ENCODE data around the gene EXOC6.
"Not testable (repeated sequence)": the region's sequence is repeated elsewhere in the genome, so short reads cannot be mapped to it uniquely, and the experiment has no call there.

The EXOC6 gene

GRCh38 chr10:92880233-92880861 lies 32.0 kb downstream of the EXOC6 start:
- no peak overlapping the region for H3K27ac Mint-ChIP-seq
- no peaks in the 10 kb centered on the region for H3K36me3 Mint-ChIP-seq (ENCODE audit: low read depth)
- peaks cover 4% of the 10 kb centered on the region for H3K9me3 Mint-ChIP-seq
- peaks cover 7% of the 10 kb centered on the region for H3K27me3 Mint-ChIP-seq (ENCODE audit: low read depth)
- no peak overlapping the region for H3K4me3 Mint-ChIP-seq
- H3K4me1 Mint-ChIP-seq (ENCODE audit: low read depth), result peaks cover 15% of the 10 kb centered on the region
- DNase-seq (ENCODE audit: low spot score), result no peak

- Mint-ChIP-seq H3K27ac (no peak overlapping the region), H3K9me3 (peaks cover 4% of the 10 kb centered on the region)
- DNase-seq (ENCODE audit: low spot score), result no peak
Observed at GRCh38 chr10:92880917-92881316, 32.6 kb downstream of the EXOC6 start.

GRCh38 chr10:92886334-92886961 lies 38.1 kb downstream of the EXOC6 start:
- H3K27ac Mint-ChIP-seq, result no peak overlapping the region
- no peaks in the 10 kb centered on the region for H3K36me3 Mint-ChIP-seq (ENCODE audit: low read depth)
- no peaks in the 10 kb centered on the region for H3K4me1 Mint-ChIP-seq (ENCODE audit: low read depth)
- no peak overlapping the region for H3K4me3 Mint-ChIP-seq
- H3K9me3 Mint-ChIP-seq, result peaks cover 3% of the 10 kb centered on the region
- H3K27me3 Mint-ChIP-seq (ENCODE audit: low read depth), result peaks cover 2% of the 10 kb centered on the region
- no peak for DNase-seq (ENCODE audit: low spot score)

More at GRCh38 chr10:92880917-92881316, 32.6 kb downstream of the EXOC6 start:
- Mint-ChIP-seq H3K4me3 (no peak overlapping the region), H3K27me3 (ENCODE audit: low read depth) (peaks cover 7% of the 10 kb centered on the region), H3K36me3 (ENCODE audit: low read depth) (no peaks in the 10 kb centered on the region), H3K4me1 (ENCODE audit: low read depth) (peaks cover 15% of the 10 kb centered on the region)

- Mint-ChIP-seq H3K4me3 (no peak overlapping the region), H3K9me3 (no peaks in the 10 kb centered on the region), H3K27ac (no peak overlapping the region), H3K4me1 (ENCODE audit: low read depth) (peaks cover 2% of the 10 kb centered on the region), H3K27me3 (ENCODE audit: low read depth) (peaks cover 2% of the 10 kb centered on the region), H3K36me3 (ENCODE audit: low read depth) (peaks cover 2% of the 10 kb centered on the region)
- no peak for DNase-seq (ENCODE audit: low spot score)
Observed at GRCh38 chr10:92890471-92890870, 42.2 kb downstream of the EXOC6 start.

- Mint-ChIP-seq H3K27me3 (ENCODE audit: low read depth) (no peaks in the 10 kb centered on the region), H3K36me3 (ENCODE audit: low read depth) (peaks cover 2% of the 10 kb centered on the region), H3K4me1 (ENCODE audit: low read depth) (peaks cover 2% of the 10 kb centered on the region), H3K27ac (no peak overlapping the region), H3K4me3 (no peak overlapping the region), H3K9me3 (no peaks in the 10 kb centered on the region)
- no peak for DNase-seq (ENCODE audit: low spot score)
Observed at GRCh38 chr10:92891885-92892690, 43.8 kb downstream of the EXOC6 start.

- H3K9me3 Mint-ChIP-seq, result no peaks in the 10 kb centered on the region
- H3K4me3 Mint-ChIP-seq, result no peak overlapping the region
- no peaks in the 10 kb centered on the region for H3K27me3 Mint-ChIP-seq (ENCODE audit: low read depth)
- DNase-seq (ENCODE audit: low spot score), result no peak
- H3K36me3 Mint-ChIP-seq (ENCODE audit: low read depth), result peaks cover 2% of the 10 kb centered on the region
- H3K27ac Mint-ChIP-seq, result no peak overlapping the region
- peaks cover 2% of the 10 kb centered on the region for H3K4me1 Mint-ChIP-seq (ENCODE audit: low read depth)
Observed at GRCh38 chr10:92892691-92893054, 44.4 kb downstream of the EXOC6 start.

- peaks cover 2% of the 10 kb centered on the region for H3K4me1 Mint-ChIP-seq (ENCODE audit: low read depth)
- H3K4me3 Mint-ChIP-seq, result no peak overlapping the region
- DNase-seq (ENCODE audit: low spot score), result no peak
- no peak overlapping the region for H3K27ac Mint-ChIP-seq
- H3K27me3 Mint-ChIP-seq (ENCODE audit: low read depth), result no peaks in the 10 kb centered on the region
- peaks cover 5% of the 10 kb centered on the region for H3K36me3 Mint-ChIP-seq (ENCODE audit: low read depth)
- H3K9me3 Mint-ChIP-seq, result no peaks in the 10 kb centered on the region
Observed at GRCh38 chr10:92894081-92894655, 45.8 kb downstream of the EXOC6 start.

- no peaks in the 10 kb centered on the region for H3K27me3 Mint-ChIP-seq (ENCODE audit: low read depth)
- no peak overlapping the region for H3K4me3 Mint-ChIP-seq
- H3K9me3 Mint-ChIP-seq, result no peaks in the 10 kb centered on the region
- no peak overlapping the region for H3K27ac Mint-ChIP-seq
- peaks cover 6% of the 10 kb centered on the region for H3K36me3 Mint-ChIP-seq (ENCODE audit: low read depth)
- H3K4me1 Mint-ChIP-seq (ENCODE audit: low read depth), result peaks cover 15% of the 10 kb centered on the region
- no peak for DNase-seq (ENCODE audit: low spot score)
Observed at GRCh38 chr10:92897916-92898315, 49.6 kb downstream of the EXOC6 start.

GRCh38 chr10:92901819-92902251 lies 53.5 kb downstream of the EXOC6 start:
- Mint-ChIP-seq H3K4me1 (ENCODE audit: low read depth) (peaks cover 14% of the 10 kb centered on the region), H3K4me3 (peak overlapping the region; percentile 54), H3K36me3 (ENCODE audit: low read depth) (peaks cover 6% of the 10 kb centered on the region), H3K27ac (peak overlapping the region; percentile 62), H3K27me3 (ENCODE audit: low read depth) (no peaks in the 10 kb centered on the region), H3K9me3 (no peaks in the 10 kb centered on the region)
- DNase-seq (ENCODE audit: low spot score), result no peak

GRCh38 chr10:92903633-92904032 lies 55.3 kb downstream of the EXOC6 start:
- Mint-ChIP-seq H3K27ac (no peak overlapping the region), H3K27me3 (ENCODE audit: low read depth) (no peaks in the 10 kb centered on the region), H3K36me3 (ENCODE audit: low read depth) (peaks cover 5% of the 10 kb centered on the region), H3K4me3 (no peak overlapping the region), H3K4me1 (ENCODE audit: low read depth) (peaks cover 14% of the 10 kb centered on the region), H3K9me3 (no peaks in the 10 kb centered on the region)
- DNase-seq (ENCODE audit: low spot score), result no peak

GRCh38 chr10:92907280-92907679 lies 59.0 kb downstream of the EXOC6 start:
- Mint-ChIP-seq H3K4me3 (no peak overlapping the region), H3K9me3 (no peaks in the 10 kb centered on the region), H3K27ac (no peak overlapping the region), H3K4me1 (ENCODE audit: low read depth) (peaks cover 4% of the 10 kb centered on the region), H3K27me3 (ENCODE audit: low read depth) (no peaks in the 10 kb centered on the region), H3K36me3 (ENCODE audit: low read depth) (peaks cover 3% of the 10 kb centered on the region)
- DNase-seq (ENCODE audit: low spot score), result no peak

GRCh38 chr10:92912631-92913030 lies 64.3 kb downstream of the EXOC6 start:
- H3K4me3 Mint-ChIP-seq; H3K36me3 Mint-ChIP-seq (ENCODE audit: low read depth); H3K27ac Mint-ChIP-seq; H3K27me3 Mint-ChIP-seq (ENCODE audit: low read depth); H3K9me3 Mint-ChIP-seq; H3K4me1 Mint-ChIP-seq (ENCODE audit: low read depth); DNase-seq (ENCODE audit: low spot score): not testable (repeated sequence)

GRCh38 chr10:92913973-92914372 lies 65.7 kb downstream of the EXOC6 start:
- DNase-seq (ENCODE audit: low spot score), result no peak
- Mint-ChIP-seq H3K36me3 (ENCODE audit: low read depth) (no peaks in the 10 kb centered on the region), H3K4me3 (no peak overlapping the region), H3K27me3 (ENCODE audit: low read depth) (no peaks in the 10 kb centered on the region), H3K4me1 (ENCODE audit: low read depth) (no peaks in the 10 kb centered on the region), H3K9me3 (no peaks in the 10 kb centered on the region), H3K27ac (no peak overlapping the region)

Measured in T-helper 2 cell treated with Interferon-gamma antibody and Interleukin-4, amounts not matched to agents 5 μg/mL and 100 μg/mL, for 36 hours (primary cell).